T-cell (primary cell): ENCODE results near the gene NSD2. TPM values are rescaled to one million over a fixed set of nuclear protein-coding genes. Genes with fewer than 3 reads are reported as not detected.

Experiments used
- ATAC-seq, 4 experiments: fragments of 200-7000 bp in 3 of 4; fragments of 150-1000 bp in 1 of 4; cut with Tn5 transposase; replicated peaks in 1 of 4; 1 replicate in 3 of 4; 2 replicates in 1 of 4; pipeline ENCODE4 v1.10.0; 2021; ENCODE audit warnings: moderate library complexity in 3 of 4, mild to moderate bottlenecking in 2 of 4, moderate number of reproducible peaks in 1 of 4
- CTCF ChIA-PET, 2 donors: fragments of 300-600 bp; sonication (Branson Sonifier 250); formaldehyde crosslinking; loops; one replicate each; lab custom pipeline; 2022; ENCODE audit warnings: antibody characterized with exemption in 2 of 2; lab: Charles Lee
- POLR2A ChIA-PET, 2 donors: fragments of 300-600 bp; sonication (Branson Sonifier 250); formaldehyde crosslinking; loops; one replicate each; lab custom pipeline; 2022; ENCODE audit warnings: antibody characterized with exemption in 2 of 2; lab: Charles Lee
- DNase-seq, 35 experiments: peaks; one replicate each; pipeline versions ENCODE4 v3.0.0 to v3.0.0-alpha.2; 2013 to 2023
- H3K27ac ChIP-seq: one replicate; pipeline ENCODE4 v1.5.1; 2013; ENCODE audit warnings: low read length
- H3K27me3 ChIP-seq, 2 experiments: replicated peaks in 1 of 2; 1 replicate in 1 of 2; 2 replicates in 1 of 2; pipeline versions ENCODE4 v1.6.1 to v1.7.0; 2013; ENCODE audit warnings: low read length in 1 of 2, mixed read lengths in 1 of 2; ENCODE audit not compliant: control insufficient read depth in 2 of 2, insufficient read depth in 2 of 2; ENCODE audit errors: extremely low read depth in 1 of 2
- H3K36me3 ChIP-seq, 2 donors: 1 replicate in 1 of 2; 2 replicates in 1 of 2; pipeline versions ENCODE4 v1.6.1 to v1.7.0; 2013; ENCODE audit warnings: low read length in 1 of 2; ENCODE audit not compliant: control insufficient read depth in 2 of 2, insufficient read depth in 1 of 2; ENCODE audit errors: extremely low read depth in 1 of 2
- H3K4me1 ChIP-seq, 2 experiments: 1 replicate in 1 of 2; 2 replicates in 1 of 2; pipeline versions ENCODE4 v1.6.1 to v1.7.0; 2013; ENCODE audit warnings: low read length in 2 of 2, mixed read lengths in 1 of 2; ENCODE audit not compliant: insufficient read depth in 2 of 2, control insufficient read depth in 1 of 2; ENCODE audit errors: extremely low read depth in 1 of 2
- H3K4me3 ChIP-seq, 2 donors: 1 replicate in 1 of 2; 2 replicates in 1 of 2; pipeline versions ENCODE4 v1.5.1 to v1.7.0; 2013; ENCODE audit warnings: mild to moderate bottlenecking in 2 of 2, low read length in 1 of 2, moderate library complexity in 1 of 2; ENCODE audit not compliant: control insufficient read depth in 1 of 2; ENCODE audit errors: extremely low read depth in 1 of 2
- H3K9me3 ChIP-seq: 2 replicates; pipeline ENCODE4 v1.7.0; 2013
- H3K27ac Mint-ChIP-seq, 2 donors: one replicate each; pipeline ENCODE4 v1.8.0; 2020 to 2021; ENCODE audit warnings: mild to moderate bottlenecking in 2 of 2, mixed read lengths in 2 of 2
- H3K27me3 Mint-ChIP-seq, 2 donors: one replicate each; pipeline ENCODE4 v1.8.0; 2021 to 2022; ENCODE audit warnings: mixed read lengths in 2 of 2
- H3K36me3 Mint-ChIP-seq: one replicate; pipeline ENCODE4 v1.8.0; 2021; ENCODE audit warnings: mixed read lengths
- H3K4me1 Mint-ChIP-seq, 3 donors: one replicate each; pipeline ENCODE4 v1.8.0; 2020 to 2022; ENCODE audit warnings: mixed read lengths in 3 of 3, mild to moderate bottlenecking in 1 of 3
- H3K4me3 Mint-ChIP-seq, 3 donors: one replicate each; pipeline ENCODE4 v1.8.0; 2020 to 2022; ENCODE audit warnings: mild to moderate bottlenecking in 3 of 3, mixed read lengths in 3 of 3, moderate library complexity in 3 of 3
- H3K9me3 Mint-ChIP-seq, 3 donors: one replicate each; pipeline ENCODE4 v1.8.0; 2020 to 2022; ENCODE audit warnings: mixed read lengths in 3 of 3
- WGBS: methylation state at CpG from one replicate; pipeline ENCODE4 v1.1.5; 2013; ENCODE audit warnings: missing lambda C conversion rate; ENCODE audit not compliant: insufficient coverage; 5-methylcytosine and 5-hydroxymethylcytosine counted together
- total RNA-seq, 35 experiments: library from RNA in 6 of 35; stranded (reverse) in 6 of 35; fragments of 120-200 nt in 1 of 35; gene quantifications; one replicate each; pipeline versions ENCODE4 v1.2.1 to v1.2.4 and lab custom pipeline; 2013 to 2026

Gene NSD2
- total RNA-seq, 5 donors from 2014 or later (not counting 1 experiment from before 2014, with no cell fraction given) = 40.8 to 55.3 (median 48.3) TPM

DNA sequence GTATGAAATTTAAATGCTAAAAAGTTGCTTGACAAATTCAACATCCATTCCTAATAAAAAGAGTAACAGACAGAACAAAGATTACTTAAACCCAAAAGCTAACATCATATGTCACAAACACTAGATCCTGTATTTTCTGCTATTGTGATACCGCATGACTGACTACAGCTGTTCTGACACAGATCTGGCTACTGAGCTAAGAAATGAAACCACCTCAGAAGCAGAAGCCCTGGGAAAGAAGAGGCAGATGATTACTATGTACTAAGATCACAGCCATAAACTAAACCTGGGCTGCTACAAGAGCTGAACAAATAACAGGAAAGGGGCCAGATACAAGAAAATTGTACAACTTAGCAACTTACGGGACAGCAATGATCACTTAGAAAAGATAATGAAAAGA is 24.6 kb upstream of the NSD2 start:
- H3K36me3 Mint-ChIP-seq = peaks cover 30% of the 10 kb centered on the region
- H3K4me1 ChIP-seq = peaks cover 4 to 8% of the 10 kb centered on the region in 2 experiments
- DNase-seq (no peak), ATAC-seq (no peak)
- H3K9me3 ChIP-seq = no peaks in the 10 kb centered on the region
- H3K27me3 ChIP-seq = no peaks in the 10 kb centered on the region
- peaks cover 3 to 27% of the 10 kb centered on the region in 2 donors for H3K36me3 ChIP-seq
- H3K4me3 ChIP-seq = no peak overlapping the region
- no peaks in the 10 kb centered on the region for H3K27me3 Mint-ChIP-seq
- peaks cover 13 to 18% (median 16%) of the 10 kb centered on the region in 3 donors for H3K4me1 Mint-ChIP-seq
- H3K9me3 Mint-ChIP-seq = no peaks in the 10 kb centered on the region
- no peak overlapping the region for H3K4me3 Mint-ChIP-seq
- no peak overlapping the region for H3K27ac Mint-ChIP-seq
- POLR2A ChIA-PET = interaction anchor here in 1 of 2 donors (0.7 kb wide), 1 partner anchor 12 kb away, joined by 3 read pairs; no protein-coding TSS in a partner anchor
- no peak overlapping the region for H3K27ac ChIP-seq
- WGBS = 40% methylated on average over 1 of the region's 2 CpGs
- CTCF ChIA-PET = no interaction called here

DNA sequence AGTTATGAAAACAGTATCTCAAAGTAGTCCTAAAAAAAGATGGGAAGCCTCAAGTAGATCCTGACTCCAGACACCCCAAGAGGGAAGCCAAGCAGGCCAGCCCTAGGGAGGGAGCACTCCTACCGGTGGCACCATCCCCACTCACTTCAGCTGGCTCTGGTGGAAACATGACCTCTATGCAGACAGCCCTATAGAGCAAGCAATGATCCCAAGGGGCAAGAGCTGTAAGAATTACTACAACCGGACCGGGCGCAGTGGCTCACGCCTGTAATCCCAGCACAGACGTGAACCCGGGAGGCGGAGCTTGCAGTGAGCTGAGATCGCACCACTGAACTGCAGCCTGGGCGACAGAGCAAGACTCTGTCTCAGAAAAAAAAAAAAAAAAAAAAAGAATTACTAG is 20.9 kb upstream of the NSD2 start:
- ATAC-seq (no peak), DNase-seq (no peak)
- H3K27ac ChIP-seq = no peak overlapping the region
- H3K27me3 Mint-ChIP-seq = no peaks in the 10 kb centered on the region
- H3K4me3 ChIP-seq = no peak overlapping the region
- peaks cover 0 to 6% of the 10 kb centered on the region in 2 donors for H3K36me3 ChIP-seq
- WGBS = 100% methylated on average over 4 of the region's 10 CpGs
- no peaks in the 10 kb centered on the region for H3K9me3 ChIP-seq
- H3K4me1 Mint-ChIP-seq = peaks cover 37 to 42% (median 38%) of the 10 kb centered on the region in 3 donors
- POLR2A ChIA-PET = interaction anchor here in 1 of 2 donors (0.6 kb wide), 1 partner anchor 58 kb away, joined by 5 read pairs; no protein-coding TSS in a partner anchor
- no peak overlapping the region for H3K4me3 Mint-ChIP-seq
- H3K36me3 Mint-ChIP-seq = peaks cover 14% of the 10 kb centered on the region
- CTCF ChIA-PET = interaction anchor here in 1 of 2 donors (0.5 to 0.7 kb wide), 2 partner anchors 25 to 58 kb away, joined by 3 read pairs; no protein-coding TSS in a partner anchor
- H3K9me3 Mint-ChIP-seq = no peaks in the 10 kb centered on the region
- H3K27me3 ChIP-seq = no peaks in the 10 kb centered on the region
- H3K4me1 ChIP-seq = peaks cover 9 to 35% of the 10 kb centered on the region in 2 experiments
- no peak overlapping the region for H3K27ac Mint-ChIP-seq

DNA sequence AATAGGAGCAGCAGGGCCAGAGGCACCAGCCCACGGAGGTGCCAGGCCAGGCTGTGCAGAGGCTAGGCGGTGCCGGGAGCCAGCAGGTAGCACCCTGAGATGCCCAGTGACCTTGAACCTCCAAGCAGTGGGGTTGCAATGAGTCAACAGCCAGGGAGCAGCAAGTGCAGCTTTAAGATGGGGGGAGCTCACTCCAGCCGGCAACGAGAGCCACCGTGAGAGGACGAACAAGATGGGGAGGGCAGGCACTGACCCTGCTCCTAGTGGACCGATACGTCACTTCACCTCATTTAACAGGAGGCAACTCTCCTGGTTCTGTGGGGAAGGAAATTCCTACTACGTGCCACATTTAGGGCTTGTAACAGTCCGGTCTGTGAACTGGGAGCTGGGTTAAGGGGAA is 20.0 kb upstream of the NSD2 start:
- no peak for DNase-seq
- H3K4me3 ChIP-seq = no peak overlapping the region
- Mint-ChIP-seq H3K36me3 (peaks cover 14% of the 10 kb centered on the region), H3K27me3 (no peaks in the 10 kb centered on the region), H3K9me3 (no peaks in the 10 kb centered on the region), H3K4me3 (no peak overlapping the region), H3K27ac (no peak overlapping the region), H3K4me1 (peaks cover 37 to 42% (median 38%) of the 10 kb centered on the region in 3 donors)
- H3K4me1 ChIP-seq = peaks cover 10 to 37% of the 10 kb centered on the region in 2 experiments
- CTCF ChIA-PET = no interaction called here
- POLR2A ChIA-PET = no interaction called here
- no peaks in the 10 kb centered on the region for H3K27me3 ChIP-seq
- no peak for ATAC-seq
- H3K9me3 ChIP-seq = no peaks in the 10 kb centered on the region
- peaks cover 0 to 6% of the 10 kb centered on the region in 2 donors for H3K36me3 ChIP-seq
- WGBS = 85% methylated on average over 6 of the region's 11 CpGs
- no peak overlapping the region for H3K27ac ChIP-seq

DNA sequence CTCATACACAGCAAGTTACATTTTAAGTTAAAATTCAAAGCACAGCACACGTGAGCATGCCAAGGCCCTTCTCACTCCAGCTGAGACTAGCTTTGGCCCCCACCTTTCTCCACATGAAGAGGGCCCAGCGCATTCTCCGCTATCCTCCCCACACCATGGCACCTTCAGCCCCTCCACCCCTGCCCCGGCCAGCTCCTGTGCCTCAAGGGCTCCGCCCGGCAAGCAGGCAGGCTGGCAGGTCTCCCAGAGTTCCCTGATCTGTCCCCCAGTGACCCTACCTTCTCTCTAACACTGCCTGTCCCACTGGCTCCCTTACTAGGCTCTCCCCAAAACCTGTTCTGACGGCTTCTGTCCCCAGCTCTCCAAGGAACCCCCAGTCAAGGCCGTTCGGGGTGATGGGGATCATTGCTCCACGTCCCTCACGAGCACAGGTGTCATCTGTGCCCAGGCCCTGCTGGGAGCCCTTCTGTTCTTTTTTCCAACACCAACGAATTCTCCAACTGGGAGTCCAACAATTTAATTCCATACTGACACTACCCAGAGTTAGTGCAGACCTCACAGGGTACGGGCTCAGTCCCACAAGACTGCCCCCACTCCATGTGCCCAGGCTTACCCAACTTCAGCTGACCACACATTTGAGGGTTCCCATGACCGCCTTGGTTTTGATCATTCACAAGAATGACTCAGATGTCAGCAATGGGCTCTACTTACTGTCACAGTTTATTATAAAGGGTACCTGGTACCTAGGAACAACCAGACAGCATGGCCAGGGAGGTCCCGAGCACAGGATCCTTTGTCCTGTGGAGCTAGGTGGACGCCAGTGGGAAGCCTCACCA is 19.4 kb upstream of the NSD2 start:
- Histone ChIP-seq H3K27ac (no peak overlapping the region), H3K9me3 (no peaks in the 10 kb centered on the region), H3K36me3 (peaks cover 0 to 6% of the 10 kb centered on the region in 2 donors), H3K4me1 (peaks cover 12 to 40% of the 10 kb centered on the region in 2 experiments), H3K4me3 (no peak overlapping the region), H3K27me3 (peaks cover 0 to under 1% of the 10 kb centered on the region in 2 experiments)
- no peak overlapping the region for H3K27ac Mint-ChIP-seq
- no peaks in the 10 kb centered on the region for H3K27me3 Mint-ChIP-seq
- ChIA-PET CTCF (no interaction called here), POLR2A (no interaction called here)
- peaks cover 9% of the 10 kb centered on the region for H3K36me3 Mint-ChIP-seq
- 88% methylated on average over 15 of the region's 16 CpGs for WGBS
- no peak overlapping the region for H3K4me3 Mint-ChIP-seq
- peaks cover 38 to 42% (median 38%) of the 10 kb centered on the region in 3 donors for H3K4me1 Mint-ChIP-seq
- ATAC-seq (no peak), DNase-seq (no peak)
- H3K9me3 Mint-ChIP-seq = no peaks in the 10 kb centered on the region

DNA sequence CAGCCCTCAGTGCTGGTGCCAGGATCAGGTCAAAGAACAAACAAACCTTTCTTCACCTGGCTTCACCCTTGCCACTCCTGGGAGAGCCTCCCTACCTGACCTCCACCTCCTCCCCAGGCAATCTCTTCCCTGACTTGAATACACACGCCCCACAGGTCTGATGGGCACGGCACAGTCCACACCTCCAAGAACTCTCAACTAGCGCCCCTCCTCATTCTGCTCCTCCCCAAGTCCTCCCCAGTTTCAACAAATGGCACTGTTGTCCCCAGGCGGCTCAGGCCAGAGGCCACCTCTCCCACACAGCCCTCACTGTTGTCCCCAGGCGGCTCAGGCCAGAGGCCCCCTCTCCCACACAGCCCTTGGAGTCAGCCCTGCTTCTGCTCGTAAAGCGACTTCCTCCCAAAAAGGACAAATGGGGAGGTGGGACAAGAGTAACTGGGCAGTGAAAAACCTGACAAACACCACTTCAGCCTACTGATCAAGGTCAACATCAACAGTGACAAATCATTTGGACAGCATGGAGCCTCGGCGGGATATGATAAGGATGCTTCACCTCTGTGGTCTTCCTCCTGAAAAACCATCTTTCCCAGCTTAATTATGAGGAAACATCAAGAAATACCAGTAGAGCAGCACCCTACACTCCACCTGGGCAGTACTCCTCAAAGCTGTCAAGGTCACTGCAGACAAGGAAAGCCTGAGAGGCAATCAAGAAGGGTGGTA is 18.1 kb upstream of the NSD2 start:
- ChIA-PET POLR2A (interaction anchor here in 1 of 2 donors (0.6 kb wide), 1 partner anchor 12 kb away, joined by 3 read pairs; no protein-coding TSS in a partner anchor), CTCF (no interaction called here)
- no peaks in the 10 kb centered on the region for H3K27me3 Mint-ChIP-seq
- peaks cover 0 to 3% of the 10 kb centered on the region in 2 experiments for H3K27me3 ChIP-seq
- ATAC-seq (no peak), DNase-seq (no peak)
- peak overlapping the region in 1 of 2 donors; percentile 34 for H3K27ac Mint-ChIP-seq
- no peaks in the 10 kb centered on the region for H3K9me3 Mint-ChIP-seq
- no peaks in the 10 kb centered on the region for H3K9me3 ChIP-seq
- H3K36me3 Mint-ChIP-seq = peaks cover 4% of the 10 kb centered on the region
- WGBS = 98% methylated on average over 6 of the region's 9 CpGs
- peaks cover 0 to 5% of the 10 kb centered on the region in 2 donors for H3K36me3 ChIP-seq
- peaks cover 17 to 51% of the 10 kb centered on the region in 2 experiments for H3K4me1 ChIP-seq
- no peak overlapping the region for H3K4me3 ChIP-seq
- H3K27ac ChIP-seq = no peak overlapping the region
- no peak overlapping the region for H3K4me3 Mint-ChIP-seq
- peaks cover 38 to 51% (median 47%) of the 10 kb centered on the region in 3 donors for H3K4me1 Mint-ChIP-seq

DNA sequence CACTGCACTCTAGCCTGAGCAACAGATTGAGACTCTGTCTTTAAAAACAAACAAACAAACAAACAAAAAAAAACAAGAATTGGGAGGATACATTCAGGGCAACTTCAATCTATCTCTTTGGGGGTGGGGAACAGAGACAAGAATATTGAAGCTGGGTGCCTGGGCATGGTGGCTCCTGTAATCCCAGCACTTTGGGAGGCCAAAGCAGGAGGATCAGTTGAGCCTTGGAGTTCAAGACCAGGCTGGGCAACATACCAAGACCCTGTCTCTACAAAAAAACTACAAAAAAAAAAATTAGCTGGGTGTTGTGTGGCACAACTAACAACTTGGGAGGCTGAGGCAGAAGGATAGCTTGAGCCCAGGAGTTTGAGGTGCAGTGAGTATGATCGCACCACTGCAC is 16.4 kb upstream of the NSD2 start:
- Mint-ChIP-seq H3K27ac (no peak overlapping the region), H3K9me3 (no peaks in the 10 kb centered on the region), H3K36me3 (no peaks in the 10 kb centered on the region), H3K4me3 (peak overlapping the region; percentile 75 to 85 (median 84)), H3K27me3 (no peaks in the 10 kb centered on the region), H3K4me1 (peaks cover 38 to 51% (median 44%) of the 10 kb centered on the region in 3 donors)
- WGBS = no CpG with 5 or more reads among the region's 1 CpG
- DNase-seq = no peak
- POLR2A ChIA-PET = no interaction called here
- ATAC-seq = no peak
- peaks cover 0 to 5% of the 10 kb centered on the region in 2 donors for H3K36me3 ChIP-seq
- H3K4me1 ChIP-seq = peaks cover 19 to 51% of the 10 kb centered on the region in 2 experiments
- H3K27ac ChIP-seq = no peak overlapping the region
- CTCF ChIA-PET = no interaction called here
- H3K9me3 ChIP-seq = no peaks in the 10 kb centered on the region
- peaks cover 0 to 3% of the 10 kb centered on the region in 2 experiments for H3K27me3 ChIP-seq
- H3K4me3 ChIP-seq = peak overlapping the region; percentile 52 to 86
